GM21360 (cell line): ENCODE measurements around the gene FBXW10.
"Not testable (repeated sequence)": the region's sequence is repeated elsewhere in the genome, so short reads cannot be mapped to it uniquely, and the experiment has no call there.

ENCODE experiments used
- ATAC-seq: cut with Tn5 transposase; IDR thresholded peaks from one replicate; pipeline ENCODE4 v1.9.1; 2021; ENCODE audit warnings: mild to moderate bottlenecking, moderate library complexity; ENCODE audit not compliant: unreplicated experiment

FBXW10 gene

GRCh38 chr17:18743699-18744421 is at the start of gene FBXW10:
Gene FBXW10 (plus strand): TSS chr17:18744054. CDS start chr17:18744245, 191 bp downstream.
- ATAC-seq, result not testable (repeated sequence)

GRCh38 chr17:18695143-18695542 is 48.7 kb upstream of the FBXW10 start:
- not testable (repeated sequence) for ATAC-seq

- not testable (repeated sequence) for ATAC-seq
Measured at GRCh38 chr17:18698473-18699103, 45.3 kb upstream of the FBXW10 start.

- not testable (repeated sequence) for ATAC-seq
Measured at GRCh38 chr17:18705955-18706354, 37.9 kb upstream of the FBXW10 start.

- ATAC-seq, result not testable (repeated sequence)
Measured at GRCh38 chr17:18708215-18708614, 35.6 kb upstream of the FBXW10 start.

- not testable (repeated sequence) for ATAC-seq
Measured at GRCh38 chr17:18712354-18712999, 31.4 kb upstream of the FBXW10 start.

- not testable (repeated sequence) for ATAC-seq
Measured at GRCh38 chr17:18718643-18719427, 25.0 kb upstream of the FBXW10 start.

GRCh38 chr17:18719428-18720110 is 24.3 kb upstream of the FBXW10 start:
- not testable (repeated sequence) for ATAC-seq

GRCh38 chr17:18721775-18722547 is 21.9 kb upstream of the FBXW10 start:
- ATAC-seq, result not testable (repeated sequence)

GRCh38 chr17:18722612-18723011 is 21.2 kb upstream of the FBXW10 start:
- not testable (repeated sequence) for ATAC-seq

GRCh38 chr17:18723509-18723908 is 20.3 kb upstream of the FBXW10 start:
- not testable (repeated sequence) for ATAC-seq

- ATAC-seq, result not testable (repeated sequence)
Measured at GRCh38 chr17:18732438-18732837, 11.4 kb upstream of the FBXW10 start.

- ATAC-seq, result not testable (repeated sequence)
Measured at GRCh38 chr17:18733350-18733749, 10.5 kb upstream of the FBXW10 start.

GRCh38 chr17:18739616-18740391 is 4.0 kb upstream of the FBXW10 start:
- not testable (repeated sequence) for ATAC-seq

GRCh38 chr17:18741228-18741627 is 2.6 kb upstream of the FBXW10 start:
- ATAC-seq, result not testable (repeated sequence)

- ATAC-seq, result not testable (repeated sequence)
Measured at GRCh38 chr17:18744726-18745125, 872 bp downstream of the FBXW10 start.

GRCh38 chr17:18746551-18746950 is 2.7 kb downstream of the FBXW10 start:
- not testable (repeated sequence) for ATAC-seq

- ATAC-seq, result not testable (repeated sequence)
Measured at GRCh38 chr17:18747501-18747900, 3.6 kb downstream of the FBXW10 start.

GRCh38 chr17:18750242-18750641 is 6.4 kb downstream of the FBXW10 start:
- ATAC-seq, result not testable (repeated sequence)
